Muscle layer of colon (tissue), 2 donors: Measurements from ENCODE around the gene FAM72A.
"Not testable (repeated sequence)": the region's sequence is repeated elsewhere in the genome, so short reads cannot be mapped to it uniquely, and the experiment has no call there.

Experiments used
- H3K27ac ChIP-seq: one replicate; pipeline ENCODE4 v1.7.0; 2013; ENCODE audit warnings: low read depth, mild to moderate bottlenecking, low read length, moderate library complexity
- H3K27me3 ChIP-seq, 2 donors: one replicate each; pipeline ENCODE4 v1.7.0; 2013; ENCODE audit warnings: low read length in 2 of 2, mild to moderate bottlenecking in 2 of 2; ENCODE audit not compliant: insufficient read depth in 2 of 2, control insufficient read depth in 1 of 2
- H3K36me3 ChIP-seq: one replicate; pipeline ENCODE4 v1.7.0; 2013; ENCODE audit warnings: mild to moderate bottlenecking, low read length; ENCODE audit not compliant: insufficient read depth
- H3K4me1 ChIP-seq: one replicate; pipeline ENCODE4 v1.7.0; 2013; ENCODE audit warnings: mild to moderate bottlenecking, low read length; ENCODE audit not compliant: insufficient read depth
- H3K4me3 ChIP-seq, 2 donors: one replicate each; pipeline ENCODE4 v1.7.0; 2013; ENCODE audit warnings: low read length in 2 of 2, low read depth in 1 of 2, mild to moderate bottlenecking in 1 of 2, moderate library complexity in 1 of 2
- H3K9ac ChIP-seq: one replicate; pipeline ENCODE4 v1.7.0; 2013; ENCODE audit warnings: low read length
- H3K9me3 ChIP-seq: one replicate; pipeline ENCODE4 v1.7.0; 2013; ENCODE audit warnings: mild to moderate bottlenecking, low read length
- donor health status: abdominal sarcoma.
- donor health status: Adenocarcinoma of cecum.

The FAM72A gene

DNA sequence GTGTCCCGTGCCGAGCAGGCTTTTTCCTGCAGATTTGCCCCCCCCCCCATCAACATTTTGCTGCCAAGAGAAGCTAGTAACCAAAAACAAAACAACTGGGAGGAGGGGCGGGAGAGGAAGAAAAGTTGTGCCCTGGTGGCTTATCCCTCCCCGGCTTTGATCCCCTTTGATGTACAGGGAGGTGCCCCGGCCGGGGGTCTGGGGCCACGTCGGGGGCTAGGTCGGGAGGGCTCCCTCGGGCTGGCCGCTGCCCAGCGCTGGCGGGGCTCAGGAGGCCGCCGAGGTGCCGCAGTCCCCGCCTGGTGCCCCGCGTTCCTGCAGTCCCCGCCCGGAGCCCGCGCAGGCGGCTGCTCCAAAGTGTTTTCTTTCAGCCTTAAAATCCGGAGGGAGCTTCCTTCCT, 2.2 kb upstream of the FAM72A start:
- H3K9me3 ChIP-seq, H3K27ac ChIP-seq, H3K27me3 ChIP-seq, H3K4me3 ChIP-seq, H3K4me1 ChIP-seq, H3K9ac ChIP-seq, H3K36me3 ChIP-seq: not testable (repeated sequence)

DNA sequence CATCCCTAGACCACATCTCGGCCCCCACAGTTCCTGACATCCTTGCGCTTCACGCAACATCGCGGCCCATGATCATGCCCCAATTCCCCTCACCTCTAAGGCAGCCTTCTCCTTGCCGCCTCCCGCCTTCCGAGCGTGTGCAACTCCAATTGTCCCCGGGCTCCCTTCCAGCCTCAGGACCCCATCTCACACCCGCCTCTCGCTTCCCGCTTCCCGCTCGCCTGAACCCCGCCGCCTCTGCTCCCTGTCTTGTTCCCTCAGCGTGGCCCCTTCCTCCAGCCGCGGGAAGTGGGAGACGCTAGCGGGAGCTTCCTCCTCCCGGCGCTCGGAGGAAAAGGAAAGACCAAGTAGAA, 1.5 kb upstream of the FAM72A start:
- H3K36me3 ChIP-seq, H3K9ac ChIP-seq, H3K27ac ChIP-seq, H3K4me1 ChIP-seq, H3K27me3 ChIP-seq, H3K9me3 ChIP-seq, H3K4me3 ChIP-seq: not testable (repeated sequence)

DNA sequence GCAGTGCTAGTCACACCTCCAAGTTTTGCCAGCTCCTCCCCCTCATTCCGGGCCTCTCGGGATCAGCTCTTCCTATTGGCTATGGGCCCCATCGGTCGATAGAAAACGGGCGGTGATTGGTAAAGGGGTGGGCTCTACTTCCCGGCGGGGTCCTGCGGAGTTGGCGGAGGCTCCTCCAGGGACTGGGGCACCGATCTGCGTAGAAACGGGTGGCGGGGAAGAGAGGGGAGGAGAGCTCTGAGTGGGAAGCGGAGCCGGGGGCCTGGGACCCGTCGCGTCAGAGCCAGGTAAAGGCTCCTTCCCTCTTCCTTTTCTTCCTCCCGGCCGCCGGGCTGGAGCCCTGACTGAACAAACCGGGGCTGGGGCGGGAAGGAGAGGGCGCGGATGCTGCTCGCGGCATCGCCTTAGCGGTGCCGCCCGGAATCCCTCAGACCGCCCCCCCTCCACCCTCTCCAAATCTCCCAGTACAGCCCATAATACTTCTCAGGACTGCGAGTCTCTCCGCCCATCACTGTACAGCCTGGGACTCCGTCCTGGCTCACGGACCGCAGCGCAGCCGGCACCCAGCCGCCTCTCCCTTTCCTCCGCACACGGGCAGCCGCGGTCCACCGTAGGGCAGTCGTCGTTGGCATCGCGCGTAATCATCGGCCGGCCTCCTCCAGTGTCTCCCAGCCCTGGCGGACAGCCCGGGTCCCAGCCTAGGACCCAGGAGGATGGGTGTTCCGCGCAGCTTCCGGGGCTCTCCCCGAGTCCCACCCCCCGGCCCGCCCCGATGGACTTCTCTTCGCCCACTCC, 922 bp upstream of the FAM72A start, which contains the start of gene SRGAP2:
SRGAP2 (plus strand) TSS at position 178 of the 795 bp plus-strand sequence. CDS start 2,430 bp downstream, outside the sequence.
- not testable (repeated sequence) for H3K9me3 ChIP-seq, H3K27me3 ChIP-seq, H3K27ac ChIP-seq, H3K4me3 ChIP-seq, H3K4me1 ChIP-seq, H3K9ac ChIP-seq, H3K36me3 ChIP-seq

DNA sequence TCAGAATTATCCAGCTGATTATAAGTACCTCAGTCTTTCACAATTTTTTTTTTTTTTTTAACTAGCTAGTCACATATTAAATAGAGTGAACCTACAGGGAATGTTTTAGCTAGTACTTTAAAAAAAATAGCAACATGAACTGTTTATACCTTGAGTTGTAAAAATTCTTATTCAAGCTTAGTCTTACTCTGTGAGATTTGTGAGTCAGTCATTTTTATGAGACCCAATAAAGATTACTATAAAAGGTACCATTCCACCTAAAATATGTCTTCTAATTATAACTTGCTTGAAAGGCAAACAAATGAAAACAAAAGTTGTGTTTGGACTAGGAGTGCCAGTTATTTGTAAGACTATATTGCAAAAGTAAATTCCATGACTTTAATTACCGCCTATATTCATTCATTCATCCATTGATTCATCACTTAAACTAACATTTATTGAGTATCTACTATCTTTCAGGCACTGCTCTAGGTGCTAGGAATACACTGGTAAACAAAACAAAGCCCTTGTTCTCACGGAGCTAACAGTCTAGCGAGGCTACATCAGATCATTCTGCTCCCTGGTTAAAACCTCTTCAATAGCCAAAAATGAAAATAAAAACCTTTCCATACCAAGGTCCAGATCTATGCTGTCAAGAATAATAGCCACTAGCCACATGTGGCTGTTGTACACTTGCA, 5.8 kb downstream of the FAM72A start:
- H3K36me3 ChIP-seq, H3K27me3 ChIP-seq, H3K9ac ChIP-seq, H3K9me3 ChIP-seq, H3K27ac ChIP-seq, H3K4me3 ChIP-seq, H3K4me1 ChIP-seq: not testable (repeated sequence)

DNA sequence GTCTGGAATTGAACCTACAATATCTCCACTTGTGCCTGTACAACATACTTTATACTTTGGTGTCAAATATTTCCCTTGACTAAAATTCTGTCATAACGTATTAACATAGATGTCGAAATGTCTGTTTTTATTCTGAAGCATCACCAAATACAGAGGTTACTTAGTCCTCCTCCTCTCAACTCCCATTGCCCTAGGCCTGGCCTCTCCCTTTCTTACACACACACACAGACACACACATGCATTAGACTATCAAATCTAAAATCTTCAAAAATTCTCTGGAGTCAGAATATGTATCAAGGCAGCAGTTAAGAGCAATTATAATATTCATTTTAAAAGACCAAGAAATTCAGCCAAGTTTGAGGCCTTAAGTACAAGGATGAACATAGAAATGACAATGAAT, 7.5 kb downstream of the FAM72A start:
- not testable (repeated sequence) for H3K27ac ChIP-seq, H3K4me3 ChIP-seq, H3K4me1 ChIP-seq, H3K9ac ChIP-seq, H3K27me3 ChIP-seq, H3K9me3 ChIP-seq, H3K36me3 ChIP-seq

DNA sequence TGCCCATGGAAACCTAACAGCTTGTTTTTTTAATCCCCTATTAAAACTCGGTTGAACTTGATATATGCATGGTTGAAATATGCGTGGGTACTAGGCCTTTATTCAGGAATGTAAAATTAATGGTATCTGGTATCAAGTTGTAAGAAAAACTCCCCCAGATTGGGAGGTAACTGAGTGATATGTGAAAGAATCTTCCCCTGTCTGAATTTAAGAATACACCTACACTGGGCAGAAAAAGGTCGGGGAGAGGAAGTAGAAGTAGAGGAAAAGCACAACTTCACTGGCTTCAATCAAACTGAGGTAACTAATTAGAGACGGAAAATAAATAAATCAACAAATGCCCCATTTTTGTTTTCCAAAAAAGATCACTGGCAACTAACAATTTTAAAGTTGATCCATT, 15.8 kb downstream of the FAM72A start:
- H3K4me3 ChIP-seq, H3K27ac ChIP-seq, H3K36me3 ChIP-seq, H3K4me1 ChIP-seq, H3K27me3 ChIP-seq, H3K9ac ChIP-seq, H3K9me3 ChIP-seq: not testable (repeated sequence)

DNA sequence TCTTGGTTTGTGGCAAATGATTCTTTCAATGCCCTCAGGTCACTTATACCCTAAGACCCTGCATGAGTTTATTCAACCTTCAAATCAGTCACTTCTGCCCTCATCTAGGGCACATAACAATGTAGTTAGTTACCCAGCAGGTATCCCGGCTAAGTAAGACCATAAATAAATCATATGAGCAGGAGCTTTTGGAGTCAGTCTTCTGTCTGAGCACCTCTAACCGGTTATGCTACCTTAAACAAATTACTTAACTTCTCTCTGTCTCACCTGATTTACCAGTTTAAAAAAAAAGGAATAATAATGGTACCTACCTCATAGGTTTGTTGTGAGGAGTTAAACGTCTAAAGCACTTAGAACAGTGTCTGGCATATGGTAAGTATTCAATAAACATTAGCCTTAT, 16.9 kb downstream of the FAM72A start:
- not testable (repeated sequence) for H3K4me1 ChIP-seq, H3K9me3 ChIP-seq, H3K27me3 ChIP-seq, H3K36me3 ChIP-seq, H3K9ac ChIP-seq, H3K4me3 ChIP-seq, H3K27ac ChIP-seq

DNA sequence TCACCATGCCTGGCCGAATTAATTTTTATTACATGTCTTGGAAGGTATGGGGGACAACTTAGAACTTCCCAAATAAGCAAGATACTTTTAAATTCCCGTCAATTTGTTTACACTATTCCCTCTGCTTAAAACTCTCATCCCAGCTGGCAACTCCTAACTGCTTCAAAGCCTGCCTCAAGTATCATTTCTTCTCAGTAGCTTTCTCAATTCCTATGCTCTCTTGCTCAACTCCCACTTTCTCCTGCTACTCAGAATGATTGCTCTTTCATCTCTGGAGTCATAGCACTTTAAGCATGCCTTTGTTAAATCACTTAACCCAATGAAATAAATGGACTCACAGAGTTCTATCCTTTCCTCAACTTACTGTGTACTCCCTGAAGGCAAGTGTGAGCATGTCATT, 18.9 kb downstream of the FAM72A start:
- H3K4me1 ChIP-seq, H3K4me3 ChIP-seq, H3K36me3 ChIP-seq, H3K9ac ChIP-seq, H3K9me3 ChIP-seq, H3K27ac ChIP-seq, H3K27me3 ChIP-seq: not testable (repeated sequence)

DNA sequence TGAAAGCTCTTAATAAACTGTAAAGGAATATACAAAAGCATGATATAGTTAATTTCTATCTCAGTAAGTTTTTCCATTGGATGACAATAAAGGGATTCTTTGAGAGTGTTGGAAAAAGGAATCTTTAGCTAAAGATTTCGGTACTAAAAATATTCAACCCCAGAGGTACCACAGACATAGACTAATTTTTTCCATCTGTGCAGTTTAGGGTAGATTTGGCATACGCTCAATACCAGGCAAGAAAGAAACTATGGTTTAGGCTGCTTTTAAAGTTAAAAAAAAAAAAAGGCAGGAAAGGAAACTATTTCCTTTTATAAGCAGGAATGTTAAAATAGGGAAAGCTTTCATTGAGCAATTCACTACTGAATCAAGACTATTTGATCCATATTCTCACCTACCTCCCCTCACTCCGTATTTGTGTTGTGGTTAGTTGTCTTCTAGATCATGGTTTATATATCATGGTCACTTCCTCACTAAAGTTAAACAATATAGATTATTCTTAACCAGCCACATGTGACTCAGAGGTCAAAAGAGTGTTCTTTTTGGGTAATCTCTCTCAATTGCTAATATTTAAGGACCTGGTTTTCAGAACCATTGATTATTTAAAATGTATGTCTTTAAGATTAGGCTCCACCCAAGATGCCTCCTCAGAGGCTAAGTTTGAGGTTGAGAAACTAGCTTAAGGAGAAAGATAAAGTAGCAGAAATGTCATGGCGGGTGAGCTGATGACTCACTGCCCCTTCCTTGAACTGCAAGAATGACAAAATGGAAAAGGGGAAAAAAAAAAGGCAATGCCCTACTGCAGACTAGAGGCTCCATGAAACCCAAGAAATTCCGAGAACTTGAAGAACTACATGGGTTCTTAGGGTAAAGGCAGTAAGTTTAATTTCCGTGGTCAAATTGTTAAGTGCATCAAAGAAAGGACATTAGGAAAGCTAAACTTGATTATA, 20.0 kb downstream of the FAM72A start:
- not testable (repeated sequence) for H3K27me3 ChIP-seq, H3K36me3 ChIP-seq, H3K9ac ChIP-seq, H3K4me1 ChIP-seq, H3K27ac ChIP-seq, H3K9me3 ChIP-seq, H3K4me3 ChIP-seq

- not testable (repeated sequence) for H3K27me3 ChIP-seq, H3K4me1 ChIP-seq, H3K27ac ChIP-seq, H3K9me3 ChIP-seq, H3K9ac ChIP-seq, H3K4me3 ChIP-seq, H3K36me3 ChIP-seq
Observed at GRCh38 chr1:206179666-206180065, 23.0 kb downstream of the FAM72A start.

DNA sequence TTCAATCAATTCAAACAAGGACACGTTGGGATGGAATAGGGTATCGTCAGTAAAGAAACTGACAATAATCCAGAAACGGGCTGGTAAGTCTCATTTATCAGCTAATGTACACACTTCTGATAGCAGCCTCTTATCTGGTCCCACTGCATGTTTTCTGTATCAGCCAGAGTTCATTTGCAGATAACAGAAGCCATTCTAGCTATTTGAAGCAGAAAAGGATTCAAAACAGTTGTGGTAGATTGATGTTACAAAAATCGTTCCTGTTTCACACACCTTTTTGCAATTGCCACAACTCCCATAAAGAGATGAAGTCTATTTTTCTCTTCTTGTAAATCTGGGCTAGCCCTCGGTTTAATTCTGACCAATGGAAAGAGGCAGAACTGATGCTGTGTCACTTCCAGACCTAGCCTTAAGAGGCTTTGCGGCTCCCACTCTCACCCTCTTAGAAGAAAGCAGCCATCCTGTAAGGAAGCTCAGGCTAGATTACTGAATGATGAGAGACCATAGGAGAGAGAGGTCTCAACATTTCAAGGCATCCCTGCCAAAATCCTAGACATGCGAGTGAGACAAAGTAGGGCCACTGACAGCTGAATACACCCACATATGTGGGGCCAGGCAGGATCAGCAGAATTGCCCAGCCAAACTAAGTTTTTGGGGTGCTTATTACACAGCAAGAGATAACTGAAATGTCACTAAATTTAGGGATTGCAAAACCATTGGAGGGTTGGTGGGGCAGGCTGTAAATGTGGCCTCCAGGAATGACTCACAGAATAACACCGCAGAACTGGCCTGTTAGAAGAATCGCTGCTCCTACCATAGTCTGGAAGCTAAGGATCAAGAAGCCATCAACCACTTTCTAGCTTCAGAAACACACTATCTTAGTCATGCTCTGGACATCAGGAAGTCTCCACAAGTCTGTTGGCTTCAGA, 24.3 kb downstream of the FAM72A start:
- H3K4me3 ChIP-seq, H3K27ac ChIP-seq: not testable (repeated sequence)

More for the DNA sequence above, 24.3 kb downstream of the FAM72A start:
- H3K9ac ChIP-seq, H3K27me3 ChIP-seq, H3K36me3 ChIP-seq, H3K4me1 ChIP-seq, H3K9me3 ChIP-seq: not testable (repeated sequence)
